HL-60/S4 treated with retinoic acid at 250 ng/mL for 4 days and 3 days (cell line): Measurements from ENCODE around the gene NUP93.

Experiments
- in situ Hi-C: fragments of 300-500 bp; cut with MboI; formaldehyde crosslinking; loops from 2 replicates; pipeline ENCODE4 v1.7.0; 2022; ENCODE audit warnings: low sequenced_read_pairs

The NUP93 gene

DNA sequence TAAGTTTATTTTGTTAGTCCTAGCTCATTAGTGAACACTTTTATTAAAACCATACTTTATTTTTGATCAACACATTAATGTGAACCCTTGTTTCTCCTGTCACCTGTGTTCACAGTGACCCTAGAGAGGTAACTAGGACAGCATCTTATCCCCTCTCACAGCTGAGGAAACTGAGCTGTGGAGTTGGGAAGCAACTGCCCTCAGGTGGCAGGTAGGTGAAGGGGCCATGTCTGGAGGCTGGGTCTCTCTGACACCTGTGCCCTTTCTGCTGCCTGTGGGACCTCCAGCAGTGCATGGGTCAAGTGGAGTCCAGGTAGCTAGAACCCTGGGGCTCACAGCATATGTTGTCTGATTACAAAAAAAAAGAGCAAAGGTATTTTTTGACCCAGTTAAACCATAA, 112.2 kb downstream of the NUP93 start:
- in situ Hi-C loops: no loop called here

DNA sequence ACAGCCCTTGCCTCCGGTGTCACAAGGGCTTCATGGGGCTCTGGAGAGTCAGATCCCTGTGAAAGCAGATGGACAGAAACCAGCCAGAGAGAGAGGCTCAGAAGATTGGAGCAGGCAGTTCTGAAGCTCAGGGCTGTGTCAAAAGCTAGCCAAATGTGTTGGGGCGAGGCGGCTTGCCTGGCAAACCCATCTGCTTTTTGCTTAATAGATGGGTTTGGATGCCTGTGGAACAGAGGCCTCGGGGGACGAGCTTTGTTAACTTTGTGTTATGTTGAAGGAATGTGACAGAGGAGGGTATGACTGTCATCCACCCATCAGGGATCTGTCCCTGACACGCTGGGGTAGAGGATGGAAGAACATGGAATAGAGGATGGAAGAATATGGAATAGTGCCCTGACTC, 114.1 kb downstream of the NUP93 start:
- in situ Hi-C loops: no loop called here

DNA sequence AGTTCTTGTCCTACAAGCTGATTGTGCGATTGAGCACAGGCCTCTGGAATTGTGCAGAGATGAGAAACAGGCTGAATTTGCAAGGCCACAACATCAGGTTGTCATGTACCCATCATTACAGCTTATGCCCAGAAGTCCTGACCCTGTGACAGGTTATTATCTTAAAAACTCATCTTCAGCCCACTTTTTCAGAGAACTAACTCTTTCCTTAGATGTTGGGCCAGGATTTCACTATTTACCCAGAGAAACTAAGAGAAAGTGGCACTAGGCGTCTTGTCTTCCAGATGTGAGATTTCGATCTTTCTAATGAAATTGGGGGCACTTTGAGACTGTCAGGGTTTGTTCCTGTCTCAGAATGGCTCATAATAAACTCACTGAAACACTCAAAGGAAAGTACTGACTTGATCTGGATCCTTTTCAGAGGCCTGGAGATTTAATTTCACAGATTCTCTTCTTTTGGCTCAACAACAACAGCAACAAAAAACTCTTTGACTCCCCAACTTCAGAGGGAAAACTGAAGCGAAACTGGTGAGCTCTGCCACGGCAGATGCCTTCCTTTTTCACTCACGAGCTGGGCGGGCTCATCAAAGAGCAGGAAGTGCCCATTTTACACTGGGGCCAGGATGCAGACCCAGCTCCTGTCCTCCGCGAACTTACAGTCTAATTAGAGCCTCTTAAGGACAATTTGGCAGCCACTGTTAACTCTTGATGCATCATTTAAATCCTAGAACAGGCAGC, 117.4 kb downstream of the NUP93 start:
- in situ Hi-C loops: no loop called here

- in situ Hi-C loops: no loop called here
These were observed 118.4 kb downstream of the NUP93 start for GRCh38 chr16:56848029-56848936.

GRCh38 chr16:56848955-56849689, 119.2 kb downstream of the NUP93 start:
- in situ Hi-C loops: no loop called here

DNA sequence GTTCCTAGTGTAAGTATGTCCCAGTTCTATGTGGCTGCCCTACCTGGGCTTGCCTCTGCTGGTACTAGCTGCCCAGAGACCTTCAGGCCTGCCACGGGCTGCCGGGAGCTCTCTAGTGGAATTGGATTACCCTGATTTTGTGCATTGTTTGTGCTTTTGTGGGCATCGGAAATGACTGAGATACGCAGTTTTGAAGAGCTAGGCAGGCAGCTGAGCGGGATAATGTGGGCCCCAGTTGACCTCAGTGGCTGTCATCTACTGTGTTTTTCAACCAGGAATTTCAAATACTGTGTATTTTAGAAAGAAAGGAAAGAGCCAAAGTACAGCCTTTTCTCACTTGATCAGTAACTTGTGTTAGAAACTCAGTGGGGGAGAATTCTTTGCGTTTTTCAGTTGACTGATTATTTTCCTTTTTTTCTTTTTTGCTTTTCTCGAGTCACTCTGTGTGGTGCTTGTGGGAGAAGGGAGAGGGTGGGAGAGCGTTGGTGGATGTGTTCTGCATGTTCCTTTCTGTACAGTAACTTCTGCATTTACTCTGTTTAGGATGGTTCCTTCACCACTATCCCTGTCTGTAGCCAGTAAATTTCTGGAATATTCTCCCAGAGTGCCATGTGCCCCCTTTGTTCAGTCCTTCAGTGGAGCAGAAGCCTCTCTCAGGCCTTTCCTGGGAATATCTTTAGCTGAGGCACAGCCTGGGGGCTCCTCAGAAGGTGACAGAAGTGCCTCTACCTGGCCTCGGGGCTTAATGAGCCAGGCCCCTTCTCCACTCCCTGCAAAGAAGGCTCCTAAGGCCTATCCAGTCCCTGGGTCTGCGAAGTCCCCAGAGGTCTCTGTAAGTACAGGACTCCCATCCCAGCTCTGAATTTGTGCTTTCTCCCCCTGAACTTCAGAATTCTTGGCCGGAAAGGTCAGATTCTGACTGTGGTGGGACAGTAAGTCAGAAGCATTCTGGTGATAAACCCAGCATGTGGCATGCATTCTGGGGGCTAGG, 120.1 kb downstream of the NUP93 start:
- in situ Hi-C loops: no loop called here

- in situ Hi-C loops: no loop called here
These were observed 121.9 kb downstream of the NUP93 start for GRCh38 chr16:56851671-56852400.

DNA sequence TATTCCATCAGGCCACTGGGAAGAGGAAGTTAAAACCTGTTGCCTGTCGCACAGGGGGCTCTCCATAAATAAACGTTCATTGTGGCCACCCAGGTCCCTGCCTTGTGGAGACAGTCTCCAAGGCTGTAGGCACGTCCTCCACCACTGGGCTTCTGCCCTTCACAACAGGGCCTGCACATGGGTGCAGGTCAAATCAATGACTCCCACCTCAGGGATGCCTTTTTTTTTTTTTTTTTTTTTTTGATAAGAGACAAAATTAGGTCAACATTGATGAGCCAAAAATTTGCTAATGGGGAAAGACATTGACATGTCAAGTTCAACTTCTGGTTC, 122.4 kb downstream of the NUP93 start:
- in situ Hi-C loops: no loop called here

DNA sequence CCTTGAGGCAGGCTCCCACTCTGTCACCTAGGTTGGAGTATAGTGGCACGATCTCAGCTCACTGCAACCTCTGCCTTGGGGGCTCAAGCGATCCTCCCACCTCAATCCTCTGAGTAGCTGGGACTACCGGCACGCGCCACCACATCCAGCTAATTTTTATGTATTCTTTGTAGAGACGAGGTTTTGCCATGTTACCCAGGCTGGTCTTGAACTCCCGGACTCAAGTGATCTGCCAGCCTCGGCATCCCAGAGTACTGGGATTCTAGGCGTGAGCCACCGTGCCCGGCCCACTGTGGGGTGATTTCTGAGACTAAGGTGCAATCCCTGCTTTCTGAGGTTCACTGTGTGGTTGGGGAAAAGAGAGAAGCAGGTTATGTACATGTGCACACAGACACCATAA, 123.0 kb downstream of the NUP93 start:
- in situ Hi-C loops: no loop called here

- in situ Hi-C loops: no loop called here
These were observed 125.3 kb downstream of the NUP93 start for GRCh38 chr16:56855201-56855600.

DNA sequence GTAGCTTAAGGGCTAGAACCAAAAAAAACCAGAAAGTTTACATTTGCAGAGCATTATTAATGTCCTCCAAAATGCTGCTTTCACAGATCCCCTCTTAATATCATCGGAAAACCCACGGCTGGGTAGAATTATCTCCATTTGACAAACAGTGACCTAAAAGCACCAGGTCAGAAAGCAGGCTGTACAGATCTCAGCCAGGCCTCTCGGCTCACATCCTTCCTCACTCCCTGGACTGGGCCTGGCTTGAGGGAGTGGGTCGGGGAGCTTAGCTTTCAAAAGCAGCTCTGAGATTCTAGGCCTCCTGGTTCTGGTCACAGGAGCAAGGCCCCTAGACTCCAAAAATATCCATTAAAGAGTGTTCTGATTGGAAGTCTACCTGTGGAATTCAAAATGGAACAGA, 126.0 kb downstream of the NUP93 start:
- in situ Hi-C loops: no loop called here

DNA sequence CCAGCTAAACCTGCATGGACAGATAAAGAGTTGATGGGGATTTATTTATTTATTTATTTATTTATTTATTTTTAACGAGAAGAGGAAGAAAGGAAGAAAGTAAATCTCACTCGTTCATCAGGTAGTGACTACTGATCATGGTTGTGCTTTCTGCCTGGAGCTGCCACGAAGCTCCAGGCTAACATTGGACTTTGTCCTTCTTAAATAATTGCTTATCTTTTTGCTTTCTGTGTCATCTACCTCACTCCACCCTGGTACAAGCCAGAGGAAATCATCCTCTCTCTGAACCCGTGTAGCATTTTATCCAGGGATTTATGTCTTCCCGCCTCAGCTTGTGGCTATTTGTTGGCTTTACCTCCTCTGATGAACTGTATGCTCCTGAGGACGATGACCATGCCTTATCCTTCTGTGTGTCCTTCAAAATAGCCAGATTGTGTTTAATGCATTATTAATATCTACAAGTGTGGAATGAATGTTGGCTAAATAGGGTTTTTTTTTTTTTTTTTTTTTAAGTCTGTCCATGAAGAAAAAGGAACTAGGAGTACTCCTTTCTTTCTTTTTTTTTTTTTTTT, 127.0 kb downstream of the NUP93 start:
- in situ Hi-C loops: no loop called here

DNA sequence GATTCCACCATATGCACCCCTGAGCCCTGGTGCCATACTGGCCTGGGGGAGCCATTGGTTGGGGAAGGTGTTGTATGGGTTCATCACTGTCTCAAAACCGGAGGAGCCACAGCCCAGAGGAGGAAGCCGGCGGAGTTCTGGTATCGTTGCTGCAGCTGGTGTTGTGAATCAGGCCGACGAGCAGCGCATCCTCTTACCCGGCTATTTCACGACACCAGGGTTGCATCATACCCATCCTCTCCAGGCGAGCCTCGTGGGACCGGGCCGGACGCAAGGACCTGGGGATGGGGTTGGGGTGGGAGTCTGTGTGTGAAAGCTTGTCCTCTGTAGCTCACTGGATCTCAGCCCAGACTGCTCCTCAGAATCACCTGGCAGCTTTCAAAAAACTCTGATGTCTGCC, 128.4 kb downstream of the NUP93 start:
- in situ Hi-C loops: no loop called here

DNA sequence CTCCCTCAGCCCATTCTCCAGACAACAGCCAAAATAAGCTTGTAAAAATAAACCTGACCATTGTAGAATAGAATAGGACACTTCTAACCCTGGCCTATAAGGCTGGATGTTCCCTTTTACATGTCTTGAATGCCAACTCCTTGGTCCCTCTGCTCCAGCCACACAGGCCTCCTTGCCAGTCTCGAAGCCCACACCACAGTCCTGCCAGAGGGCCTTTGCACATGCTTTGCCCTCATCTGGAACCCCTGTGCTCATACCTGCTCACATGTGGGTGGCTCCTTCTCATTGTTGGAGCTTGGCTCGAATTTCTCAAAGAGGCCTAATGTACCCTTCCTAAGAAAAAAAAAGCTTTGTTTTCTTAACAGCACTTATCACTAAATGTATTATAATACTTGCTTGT, 129.7 kb downstream of the NUP93 start:
- in situ Hi-C loops: loop anchor here (10.0 kb wide), 1 partner anchor 85 kb away; no protein-coding TSS in a partner anchor

DNA sequence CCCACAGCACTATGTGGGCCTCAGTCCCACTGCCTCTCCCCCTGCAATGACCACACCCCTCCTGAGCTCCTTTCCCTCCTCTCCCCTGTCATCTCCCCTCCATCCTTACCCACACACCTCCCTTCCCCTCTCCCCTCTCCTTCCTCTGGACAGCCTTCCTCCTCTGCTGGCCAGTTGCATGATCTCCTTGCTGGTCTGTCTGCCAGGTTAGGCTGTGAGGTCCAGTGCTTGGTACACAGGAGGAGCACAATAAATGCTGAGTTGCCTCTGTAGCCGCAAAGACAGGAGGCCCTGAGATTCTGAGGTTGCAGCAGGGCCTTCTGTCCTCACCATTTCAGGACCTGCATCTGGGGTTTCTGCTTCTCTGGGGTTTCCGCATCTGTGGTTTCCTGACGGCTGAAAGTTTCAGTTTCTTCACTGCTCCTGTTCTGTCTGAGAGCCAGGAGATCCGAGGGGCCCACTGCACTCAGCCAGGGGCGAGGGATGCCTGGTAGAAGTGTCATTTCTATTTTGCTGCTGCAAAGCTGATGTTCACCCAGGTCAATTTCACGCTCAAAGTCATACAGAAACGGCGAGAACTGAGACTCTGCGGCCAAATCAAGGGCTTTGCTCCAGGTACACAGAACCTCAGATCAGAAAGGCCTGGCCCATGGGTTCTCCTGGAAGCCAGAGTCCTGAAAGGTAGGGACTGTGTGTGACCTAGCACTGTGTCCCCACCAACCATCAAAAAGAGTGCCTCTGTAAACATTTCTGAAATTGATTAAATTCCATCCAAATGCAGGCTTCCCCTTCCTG, 130.5 kb downstream of the NUP93 start:
- in situ Hi-C loops: loop anchor here (10.0 kb wide), 1 partner anchor 84 kb away; no protein-coding TSS in a partner anchor

DNA sequence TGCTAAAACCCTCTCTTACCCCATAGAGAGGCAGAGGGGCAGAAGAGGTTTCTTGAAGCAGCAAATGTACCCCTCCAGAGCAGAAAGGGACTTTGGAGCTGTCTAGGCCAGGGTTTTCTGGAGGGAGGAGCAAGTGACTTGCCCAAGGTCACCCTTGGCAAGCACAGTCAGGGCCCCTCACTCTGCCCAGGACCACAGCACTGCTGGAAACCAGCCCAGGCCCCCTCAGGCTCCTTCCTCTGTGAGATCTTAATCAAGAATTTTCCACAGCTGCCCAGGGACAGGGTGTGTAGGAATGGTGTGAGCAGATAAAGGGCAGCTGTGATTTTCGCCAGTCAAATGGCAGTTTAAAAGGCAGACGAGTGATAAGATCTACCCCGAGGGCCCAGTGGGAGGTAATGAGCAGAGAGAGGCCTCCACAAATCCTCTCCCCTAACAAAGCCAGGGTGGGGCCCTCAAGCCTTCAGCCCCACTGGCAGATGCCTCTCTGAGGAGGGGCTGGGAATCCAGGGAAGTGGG, 131.2 kb downstream of the NUP93 start:
- in situ Hi-C loops: loop anchor here (10.0 kb wide), 1 partner anchor 84 kb away; no protein-coding TSS in a partner anchor

- in situ Hi-C loops: loop anchor here (10.0 kb wide), 1 partner anchor 83 kb away; no protein-coding TSS in a partner anchor
These were observed 131.8 kb downstream of the NUP93 start for GRCh38 chr16:56861756-56862155.

DNA sequence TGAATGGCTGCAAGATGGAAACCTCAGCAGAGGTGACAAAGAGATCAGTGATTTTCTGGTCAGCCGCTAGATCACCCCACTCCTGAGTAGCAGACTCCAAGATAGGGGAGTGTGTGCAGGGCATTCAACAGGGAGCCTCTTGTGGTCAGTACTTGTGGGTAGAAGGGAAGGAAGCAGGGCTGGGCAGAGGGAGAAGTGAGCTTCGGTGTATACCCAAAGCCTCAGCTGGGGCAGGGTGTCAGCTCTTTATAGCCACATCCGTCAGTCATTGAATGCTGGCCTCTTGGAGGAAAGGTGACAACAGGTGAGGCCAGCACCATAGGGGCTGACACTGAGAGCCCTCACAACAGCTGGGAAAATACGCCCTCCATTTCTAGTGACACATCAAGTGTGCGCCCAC, 132.8 kb downstream of the NUP93 start:
- in situ Hi-C loops: loop anchor here (10.0 kb wide), 1 partner anchor 82 kb away; no protein-coding TSS in a partner anchor
